Limb (tissue), 2 donors: ENCODE data around the gene KIR3DL3.
A peak's percentile ranks its signal among the peaks of the same experiment; 100 is the strongest.
"Not testable (repeated sequence)": the region's sequence is repeated elsewhere in the genome, so short reads cannot be mapped to it uniquely, and the experiment has no call there.

Experiments used
- DNase-seq, 2 donors: peaks; one replicate each; pipeline ENCODE4 v3.0.0-alpha.2; 2016; ENCODE audit errors: extremely low spot score in 2 of 2

KIR3DL3 gene

GRCh38 chr19:54724142-54724541, at the start of gene KIR3DL3:
KIR3DL3 (plus strand) TSS chr19:54724442; CDS start chr19:54724497, 55 bp downstream.
- no peak for DNase-seq

GRCh38 chr19:54676210-54676834, 47.9 kb upstream of the KIR3DL3 start:
- DNase-seq, result peak in 1 of 2 donors; percentile 68

- DNase-seq, result no peak
Observed at GRCh38 chr19:54677217-54677616, 47.0 kb upstream of the KIR3DL3 start.

GRCh38 chr19:54681596-54681995, 42.6 kb upstream of the KIR3DL3 start:
- DNase-seq, result not testable (repeated sequence)

GRCh38 chr19:54682306-54682856, 41.9 kb upstream of the KIR3DL3 start:
- no peak for DNase-seq

GRCh38 chr19:54684527-54684926, 39.7 kb upstream of the KIR3DL3 start:
- DNase-seq, result peak in 1 of 2 donors; percentile 37

GRCh38 chr19:54691582-54692297, 32.5 kb upstream of the KIR3DL3 start:
- no peak for DNase-seq

GRCh38 chr19:54692298-54692615, 32.0 kb upstream of the KIR3DL3 start:
- no peak for DNase-seq

- no peak for DNase-seq
Observed at GRCh38 chr19:54694648-54695047, 29.6 kb upstream of the KIR3DL3 start.

GRCh38 chr19:54696117-54696548, 28.1 kb upstream of the KIR3DL3 start:
- no peak for DNase-seq

- DNase-seq, result no peak
Observed at GRCh38 chr19:54696766-54697165, 27.5 kb upstream of the KIR3DL3 start.

- DNase-seq, result not testable (repeated sequence)
Observed at GRCh38 chr19:54697716-54698115, 26.5 kb upstream of the KIR3DL3 start.

GRCh38 chr19:54704928-54705327, 19.3 kb upstream of the KIR3DL3 start:
- DNase-seq, result no peak

- DNase-seq, result no peak
Observed at GRCh38 chr19:54707962-54708361, 16.3 kb upstream of the KIR3DL3 start.

GRCh38 chr19:54708781-54709180, 15.5 kb upstream of the KIR3DL3 start:
- no peak for DNase-seq

- DNase-seq, result no peak
Observed at GRCh38 chr19:54709212-54709948, 14.9 kb upstream of the KIR3DL3 start.

GRCh38 chr19:54709956-54710355, 14.3 kb upstream of the KIR3DL3 start:
- DNase-seq, result not testable (repeated sequence)

GRCh38 chr19:54724644-54725043, 402 bp downstream of the KIR3DL3 start:
- DNase-seq, result no peak

- DNase-seq, result no peak
Observed at GRCh38 chr19:54725321-54725720, 1.1 kb downstream of the KIR3DL3 start.

GRCh38 chr19:54727562-54727961, 3.3 kb downstream of the KIR3DL3 start:
- DNase-seq, result no peak

GRCh38 chr19:54728167-54728566, 3.9 kb downstream of the KIR3DL3 start:
- DNase-seq, result no peak
